Activated T-cell treated with anti-CD3 and anti-CD28 coated beads, Interleukin-2, amount 50 U/mL, for 1 hour (primary cell): ENCODE results near the gene ARHGEF10L.

Experiments used
- DNase-seq: peaks from one replicate; pipeline ENCODE4 v3.0.0-alpha.2; 2020

Gene ARHGEF10L

GRCh38 chr1:17523321-17524041, 16.0 kb upstream of the ARHGEF10L start:
- DNase-seq = no peak

- DNase-seq = no peak
Observed at GRCh38 chr1:17524645-17525044, 14.9 kb upstream of the ARHGEF10L start.

- no peak for DNase-seq
Observed at GRCh38 chr1:17525996-17526686, 13.4 kb upstream of the ARHGEF10L start.

- no peak for DNase-seq
Observed at GRCh38 chr1:17527036-17527914, 12.2 kb upstream of the ARHGEF10L start.

GRCh38 chr1:17529381-17529780, 10.1 kb upstream of the ARHGEF10L start:
- no peak for DNase-seq

- DNase-seq = no peak
Observed at GRCh38 chr1:17531343-17531681, 8.2 kb upstream of the ARHGEF10L start.

GRCh38 chr1:17531682-17532487, 7.6 kb upstream of the ARHGEF10L start:
- DNase-seq = no peak

- no peak for DNase-seq
Observed at GRCh38 chr1:17533201-17533600, 6.3 kb upstream of the ARHGEF10L start.

- DNase-seq = no peak
Observed at GRCh38 chr1:17535300-17535936, 4.1 kb upstream of the ARHGEF10L start.

- no peak for DNase-seq
Observed at GRCh38 chr1:17538010-17538409, 1.5 kb upstream of the ARHGEF10L start.

GRCh38 chr1:17538428-17539117, 925 bp upstream of the ARHGEF10L start:
- no peak for DNase-seq

GRCh38 chr1:17539118-17539476, 401 bp upstream of the ARHGEF10L start:
- DNase-seq = no peak

- no peak for DNase-seq
Observed at GRCh38 chr1:17540255-17541001, 930 bp downstream of the ARHGEF10L start.

- DNase-seq = no peak
Observed at GRCh38 chr1:17542645-17543044, 3.1 kb downstream of the ARHGEF10L start.

- no peak for DNase-seq
Observed at GRCh38 chr1:17544776-17545350, 5.4 kb downstream of the ARHGEF10L start.

GRCh38 chr1:17545356-17545755, 5.9 kb downstream of the ARHGEF10L start:
- DNase-seq = no peak

GRCh38 chr1:17546946-17547670, 7.6 kb downstream of the ARHGEF10L start:
- no peak for DNase-seq

GRCh38 chr1:17549384-17549783, 9.9 kb downstream of the ARHGEF10L start:
- no peak for DNase-seq

GRCh38 chr1:17550729-17551584, 11.5 kb downstream of the ARHGEF10L start:
- DNase-seq = no peak
